Measurements from ENCODE around the gene KRTAP10-2. TPM values are rescaled to one million over a fixed set of nuclear protein-coding genes. Genes with fewer than 3 reads are reported as not detected.

KRTAP10-2 gene
- total and polyA plus RNA-seq, 2 experiments from 2014 or later, result 0.24 TPM; not detected in 1

DNA sequence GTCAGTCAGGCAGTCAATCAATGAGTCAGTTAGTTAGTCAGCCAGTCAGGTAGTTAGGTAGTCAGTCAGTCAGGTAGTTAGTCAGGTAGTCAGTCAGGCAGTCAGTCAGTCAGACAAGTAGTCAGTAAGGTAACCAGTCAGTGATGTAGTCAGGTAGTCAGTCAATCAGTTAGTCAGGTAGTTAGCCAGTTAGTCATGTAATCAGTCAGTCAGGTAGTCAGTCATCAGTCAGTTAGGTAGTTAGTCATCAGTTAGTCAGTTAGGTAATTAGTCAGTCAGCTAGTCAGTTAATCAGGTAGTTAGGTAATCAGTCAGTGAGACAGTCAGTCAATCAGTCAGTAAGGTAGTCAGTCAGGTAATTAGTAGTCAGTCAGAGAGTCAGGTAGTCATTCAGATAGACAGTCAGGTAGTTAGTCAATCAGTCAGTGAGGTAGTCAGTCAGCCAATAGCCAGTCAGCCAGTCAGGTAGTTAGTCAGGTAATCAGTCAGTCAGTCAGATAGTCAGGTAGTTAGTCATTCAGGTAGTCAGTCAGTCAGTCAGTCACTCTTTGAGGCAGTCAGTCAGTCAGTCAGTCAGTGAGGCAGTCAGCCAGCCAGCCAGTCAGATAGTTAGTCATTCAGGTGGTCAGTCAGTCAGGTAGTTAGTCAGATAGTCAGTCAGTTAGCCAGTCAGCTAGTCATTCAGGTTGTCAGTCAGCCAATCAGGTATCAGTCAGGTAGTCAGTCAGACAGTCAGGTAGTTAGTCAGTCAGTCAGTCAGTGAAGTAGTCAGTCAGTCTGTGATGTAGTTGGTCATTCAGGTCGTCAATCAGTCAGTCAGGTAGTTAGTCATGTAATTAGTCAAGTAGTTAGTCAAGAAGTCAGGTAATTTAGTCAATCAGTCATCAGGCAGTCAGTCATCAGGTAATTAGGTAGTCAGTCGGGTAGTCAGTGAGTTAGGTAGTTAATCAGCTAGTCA lies 26.6 kb downstream of the KRTAP10-2 start (continued):
- TF ChIP-seq STAT1 (IDR thresholded peaks at IDR 0.05; ENCODE audit: unreplicated experiment) (no peak), POLR2AphosphoS5 (IDR thresholded peaks at IDR 0.05; ENCODE audit: low read depth) (no peak), JUNB (IDR thresholded peaks at IDR 0.05; ENCODE audit: unreplicated experiment) (no peak), EZH2phosphoT487 (IDR thresholded peaks at IDR 0.05; ENCODE audit: unreplicated experiment) (no peak)
- TF ChIP-seq, protein P1, sequence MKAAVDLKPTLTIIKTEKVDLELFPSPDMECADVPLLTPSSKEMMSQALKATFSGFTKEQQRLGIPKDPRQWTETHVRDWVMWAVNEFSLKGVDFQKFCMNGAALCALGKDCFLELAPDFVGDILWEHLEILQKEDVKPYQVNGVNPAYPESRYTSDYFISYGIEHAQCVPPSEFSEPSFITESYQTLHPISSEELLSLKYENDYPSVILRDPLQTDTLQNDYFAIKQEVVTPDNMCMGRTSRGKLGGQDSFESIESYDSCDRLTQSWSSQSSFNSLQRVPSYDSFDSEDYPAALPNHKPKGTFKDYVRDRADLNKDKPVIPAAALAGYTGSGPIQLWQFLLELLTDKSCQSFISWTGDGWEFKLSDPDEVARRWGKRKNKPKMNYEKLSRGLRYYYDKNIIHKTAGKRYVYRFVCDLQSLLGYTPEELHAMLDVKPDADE (IDR thresholded peaks at IDR 0.05), result no peak
- TF ChIP-seq, protein P2, sequence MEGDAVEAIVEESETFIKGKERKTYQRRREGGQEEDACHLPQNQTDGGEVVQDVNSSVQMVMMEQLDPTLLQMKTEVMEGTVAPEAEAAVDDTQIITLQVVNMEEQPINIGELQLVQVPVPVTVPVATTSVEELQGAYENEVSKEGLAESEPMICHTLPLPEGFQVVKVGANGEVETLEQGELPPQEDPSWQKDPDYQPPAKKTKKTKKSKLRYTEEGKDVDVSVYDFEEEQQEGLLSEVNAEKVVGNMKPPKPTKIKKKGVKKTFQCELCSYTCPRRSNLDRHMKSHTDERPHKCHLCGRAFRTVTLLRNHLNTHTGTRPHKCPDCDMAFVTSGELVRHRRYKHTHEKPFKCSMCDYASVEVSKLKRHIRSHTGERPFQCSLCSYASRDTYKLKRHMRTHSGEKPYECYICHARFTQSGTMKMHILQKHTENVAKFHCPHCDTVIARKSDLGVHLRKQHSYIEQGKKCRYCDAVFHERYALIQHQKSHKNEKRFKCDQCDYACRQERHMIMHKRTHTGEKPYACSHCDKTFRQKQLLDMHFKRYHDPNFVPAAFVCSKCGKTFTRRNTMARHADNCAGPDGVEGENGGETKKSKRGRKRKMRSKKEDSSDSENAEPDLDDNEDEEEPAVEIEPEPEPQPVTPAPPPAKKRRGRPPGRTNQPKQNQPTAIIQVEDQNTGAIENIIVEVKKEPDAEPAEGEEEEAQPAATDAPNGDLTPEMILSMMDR (conservative IDR thresholded peaks at IDR 0.05; ENCODE audit: low read depth in 2 of 2), result no peak

DNA sequence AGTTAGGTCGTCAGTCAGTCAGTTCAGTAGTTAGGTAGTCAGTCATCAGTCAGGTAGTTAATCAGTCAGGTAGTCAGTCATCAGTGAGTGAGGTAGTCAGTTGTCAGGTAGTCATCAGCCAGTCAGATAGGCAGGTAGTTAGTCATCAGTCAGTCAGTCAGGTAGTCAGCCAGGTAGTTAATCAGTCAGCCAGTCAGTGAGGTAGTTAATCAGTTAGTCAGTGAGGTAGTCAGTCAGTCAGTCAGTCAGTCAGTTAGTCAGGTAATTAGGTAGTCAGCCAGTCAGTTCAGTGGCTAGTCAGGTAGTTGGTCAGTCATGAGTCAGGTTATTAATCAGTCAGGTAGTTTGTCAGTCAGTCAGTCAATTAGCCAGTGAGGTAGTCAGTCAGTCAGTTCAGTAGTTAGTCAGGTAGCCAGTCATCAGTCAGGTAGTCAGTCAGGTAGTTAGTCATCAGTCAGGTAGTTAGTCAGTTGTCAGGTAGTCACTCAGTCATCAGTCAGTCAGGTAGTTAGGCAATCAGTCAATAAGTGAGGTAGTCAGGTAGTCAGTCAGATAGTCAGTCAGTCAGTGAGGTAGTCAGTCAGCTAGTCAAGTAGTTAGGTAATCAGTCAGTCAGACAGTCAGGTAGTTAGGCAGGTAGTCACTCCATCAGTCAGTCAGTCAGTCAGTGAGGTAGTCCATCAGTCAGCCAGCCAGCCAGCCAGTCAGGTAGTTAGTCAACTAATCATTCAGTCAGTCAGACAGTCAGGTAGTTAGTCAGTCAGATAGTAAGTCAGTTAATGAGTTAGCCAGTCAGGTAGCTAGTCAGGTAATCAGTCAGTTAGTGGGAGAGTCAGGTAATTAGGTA lies 27.5 kb downstream of the KRTAP10-2 start:
- H3K9me3 Mint-ChIP-seq, result no peaks in the 10 kb centered on the region; the same call in 2 of the 3 replicates
- TF ChIP-seq, protein P3, sequence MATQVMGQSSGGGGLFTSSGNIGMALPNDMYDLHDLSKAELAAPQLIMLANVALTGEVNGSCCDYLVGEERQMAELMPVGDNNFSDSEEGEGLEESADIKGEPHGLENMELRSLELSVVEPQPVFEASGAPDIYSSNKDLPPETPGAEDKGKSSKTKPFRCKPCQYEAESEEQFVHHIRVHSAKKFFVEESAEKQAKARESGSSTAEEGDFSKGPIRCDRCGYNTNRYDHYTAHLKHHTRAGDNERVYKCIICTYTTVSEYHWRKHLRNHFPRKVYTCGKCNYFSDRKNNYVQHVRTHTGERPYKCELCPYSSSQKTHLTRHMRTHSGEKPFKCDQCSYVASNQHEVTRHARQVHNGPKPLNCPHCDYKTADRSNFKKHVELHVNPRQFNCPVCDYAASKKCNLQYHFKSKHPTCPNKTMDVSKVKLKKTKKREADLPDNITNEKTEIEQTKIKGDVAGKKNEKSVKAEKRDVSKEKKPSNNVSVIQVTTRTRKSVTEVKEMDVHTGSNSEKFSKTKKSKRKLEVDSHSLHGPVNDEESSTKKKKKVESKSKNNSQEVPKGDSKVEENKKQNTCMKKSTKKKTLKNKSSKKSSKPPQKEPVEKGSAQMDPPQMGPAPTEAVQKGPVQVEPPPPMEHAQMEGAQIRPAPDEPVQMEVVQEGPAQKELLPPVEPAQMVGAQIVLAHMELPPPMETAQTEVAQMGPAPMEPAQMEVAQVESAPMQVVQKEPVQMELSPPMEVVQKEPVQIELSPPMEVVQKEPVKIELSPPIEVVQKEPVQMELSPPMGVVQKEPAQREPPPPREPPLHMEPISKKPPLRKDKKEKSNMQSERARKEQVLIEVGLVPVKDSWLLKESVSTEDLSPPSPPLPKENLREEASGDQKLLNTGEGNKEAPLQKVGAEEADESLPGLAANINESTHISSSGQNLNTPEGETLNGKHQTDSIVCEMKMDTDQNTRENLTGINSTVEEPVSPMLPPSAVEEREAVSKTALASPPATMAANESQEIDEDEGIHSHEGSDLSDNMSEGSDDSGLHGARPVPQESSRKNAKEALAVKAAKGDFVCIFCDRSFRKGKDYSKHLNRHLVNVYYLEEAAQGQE (IDR thresholded peaks at IDR 0.05; ENCODE audit: unreplicated experiment), result no peak
- no peak for TF ChIP-seq STAT1 (IDR thresholded peaks at IDR 0.05; ENCODE audit: unreplicated experiment)
- TF ChIP-seq, protein P2 (conservative IDR thresholded peaks at IDR 0.05; ENCODE audit: low read depth in 2 of 2), result no peak
- no peak for TF ChIP-seq NANOG (IDR thresholded peaks at IDR 0.05; ENCODE audit: borderline replicate concordance)
- no peak for TF ChIP-seq EZH2 (IDR thresholded peaks at IDR 0.05; ENCODE audit: low read depth, unreplicated experiment)
- no peak for TF ChIP-seq ZNF114 (CRISPR knock-in tag; IDR thresholded peaks at IDR 0.05)
- ATAC-seq (no peak), DNase-seq (ENCODE audit: low spot score) (no peak)
- no peak overlapping the region for H3K4me3 Mint-ChIP-seq
- Histone ChIP-seq H3K4me3 (no peak overlapping the region), H3K4me2 (no peak overlapping the region), H3K27me3 (ENCODE audit: insufficient read depth) (no peaks in the 10 kb centered on the region), H3K4me1 (ENCODE audit: insufficient read depth) (no peaks in the 10 kb centered on the region), H3K27ac (ENCODE audit: low read depth) (no peak overlapping the region), H3K36me3 (ENCODE audit: insufficient read depth) (no peaks in the 10 kb centered on the region), H3F3A (replicated peaks; ENCODE audit: low read depth) (no peaks in the 10 kb centered on the region), H4K20me1 (replicated peaks; ENCODE audit: insufficient read depth) (no peaks in the 10 kb centered on the region), H2AFZ (no peak overlapping the region), H3K79me2 (replicated peaks; ENCODE audit: insufficient read depth) (no peaks in the 10 kb centered on the region), H3K9me2 (ENCODE audit: insufficient read depth) (0 out of 2 replicates have a peak, but pooled peaks cover 2% of the 10 kb centered on the region)
- peaks cover 5% of the 10 kb centered on the region for H3K27me3 Mint-ChIP-seq (ENCODE audit: insufficient read depth, low read depth, poor library complexity)
- H3K4me1 Mint-ChIP-seq, result no peaks in the 10 kb centered on the region
- no peak overlapping the region for H3K27ac Mint-ChIP-seq
- H3K36me3 Mint-ChIP-seq (ENCODE audit: low read depth), result no peaks in the 10 kb centered on the region

Measured in GM23338 (cell line).